GM18526 (cell line): Measurements from ENCODE around the gene TLR5.

ENCODE experiments used
- POLR2A ChIP-seq: IDR thresholded peaks from 3 replicates; pipeline ENCODE4 v1.6.1; 2011; ENCODE audit not compliant: insufficient read length; ENCODE audit errors: extremely low read depth

TLR5 gene, protein sequence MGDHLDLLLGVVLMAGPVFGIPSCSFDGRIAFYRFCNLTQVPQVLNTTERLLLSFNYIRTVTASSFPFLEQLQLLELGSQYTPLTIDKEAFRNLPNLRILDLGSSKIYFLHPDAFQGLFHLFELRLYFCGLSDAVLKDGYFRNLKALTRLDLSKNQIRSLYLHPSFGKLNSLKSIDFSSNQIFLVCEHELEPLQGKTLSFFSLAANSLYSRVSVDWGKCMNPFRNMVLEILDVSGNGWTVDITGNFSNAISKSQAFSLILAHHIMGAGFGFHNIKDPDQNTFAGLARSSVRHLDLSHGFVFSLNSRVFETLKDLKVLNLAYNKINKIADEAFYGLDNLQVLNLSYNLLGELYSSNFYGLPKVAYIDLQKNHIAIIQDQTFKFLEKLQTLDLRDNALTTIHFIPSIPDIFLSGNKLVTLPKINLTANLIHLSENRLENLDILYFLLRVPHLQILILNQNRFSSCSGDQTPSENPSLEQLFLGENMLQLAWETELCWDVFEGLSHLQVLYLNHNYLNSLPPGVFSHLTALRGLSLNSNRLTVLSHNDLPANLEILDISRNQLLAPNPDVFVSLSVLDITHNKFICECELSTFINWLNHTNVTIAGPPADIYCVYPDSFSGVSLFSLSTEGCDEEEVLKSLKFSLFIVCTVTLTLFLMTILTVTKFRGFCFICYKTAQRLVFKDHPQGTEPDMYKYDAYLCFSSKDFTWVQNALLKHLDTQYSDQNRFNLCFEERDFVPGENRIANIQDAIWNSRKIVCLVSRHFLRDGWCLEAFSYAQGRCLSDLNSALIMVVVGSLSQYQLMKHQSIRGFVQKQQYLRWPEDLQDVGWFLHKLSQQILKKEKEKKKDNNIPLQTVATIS

DNA sequence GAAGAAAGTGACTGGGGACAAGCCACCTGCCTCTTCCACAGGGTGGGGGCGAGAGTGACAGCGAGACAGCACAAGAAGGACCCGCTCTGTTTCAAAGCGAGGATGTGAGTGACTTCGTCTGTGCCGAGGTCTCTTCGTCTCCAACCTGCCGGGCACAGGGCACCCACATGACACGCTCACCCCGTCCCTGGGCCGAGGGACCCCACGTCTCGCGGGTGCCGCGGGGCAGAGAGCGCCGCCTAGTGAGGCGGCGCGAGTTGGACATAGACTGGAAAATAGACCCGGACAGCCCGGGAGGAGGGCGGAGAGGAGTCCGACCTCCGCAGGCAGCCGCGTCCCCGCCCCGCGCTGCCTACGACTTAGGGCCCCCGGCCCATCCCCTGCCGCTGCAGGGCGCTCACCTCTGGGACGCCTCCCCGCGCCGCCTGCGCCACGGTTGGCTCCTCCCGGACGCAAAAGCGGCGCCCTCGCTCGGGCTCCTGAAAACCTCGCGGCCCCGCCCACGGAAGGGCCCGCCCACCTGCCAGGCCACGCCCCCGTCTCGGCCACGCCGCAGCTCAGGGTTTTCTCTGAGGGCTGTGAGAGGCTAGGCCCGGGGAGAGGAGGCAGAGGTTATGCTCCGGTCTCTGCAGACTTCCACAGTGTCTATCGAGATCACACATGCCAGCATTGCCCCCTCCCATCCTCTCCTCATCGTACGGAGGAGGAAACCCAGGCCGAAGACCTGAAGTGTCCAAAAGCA, at the start of gene TLR5:
TSS of gene TLR5 (minus strand) at position 454 of the 742 bp plus-strand sequence. CDS start 30,217 bp downstream, outside the sequence.
- TF ChIP-seq POLR2A: no peak

DNA sequence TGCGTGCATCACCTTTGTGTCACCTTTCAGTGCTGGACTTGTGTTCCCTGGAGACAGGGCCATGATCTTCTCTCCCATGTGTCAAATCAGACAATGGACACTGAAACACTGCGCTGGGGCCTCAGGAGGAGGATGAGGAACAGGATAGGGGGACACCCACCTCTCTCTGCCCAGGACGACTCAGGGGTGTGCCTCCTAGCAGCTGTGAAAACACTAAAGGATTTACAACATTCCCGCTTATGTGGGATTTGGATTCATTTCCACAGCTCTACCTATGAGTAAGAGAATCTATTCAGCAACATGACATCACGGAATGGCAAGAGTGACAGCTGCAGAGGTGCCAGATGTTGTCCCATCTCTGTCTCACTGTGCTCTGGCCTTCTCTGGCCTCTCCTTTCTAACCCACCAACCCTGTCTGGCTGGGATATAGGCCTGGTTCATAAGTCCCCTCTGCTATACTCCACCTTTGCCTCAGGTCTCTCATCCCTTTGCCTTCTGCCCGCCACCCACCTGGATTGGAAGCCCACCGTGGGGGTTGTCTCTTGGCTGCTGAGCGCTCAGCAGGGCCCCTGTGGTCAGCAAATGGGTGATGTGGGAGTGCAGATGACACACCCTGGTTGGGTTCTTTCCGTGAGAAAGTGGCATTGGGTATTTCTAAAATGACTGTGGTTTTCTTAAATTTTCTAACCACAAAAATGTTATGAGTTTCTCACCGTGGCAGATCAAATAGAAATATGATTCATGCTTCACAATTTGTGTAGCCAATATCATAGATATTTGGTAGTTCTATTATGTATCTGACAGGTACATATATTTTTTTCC, 47.1 kb upstream of the TLR5 start:
- no peak for TF ChIP-seq POLR2A

DNA sequence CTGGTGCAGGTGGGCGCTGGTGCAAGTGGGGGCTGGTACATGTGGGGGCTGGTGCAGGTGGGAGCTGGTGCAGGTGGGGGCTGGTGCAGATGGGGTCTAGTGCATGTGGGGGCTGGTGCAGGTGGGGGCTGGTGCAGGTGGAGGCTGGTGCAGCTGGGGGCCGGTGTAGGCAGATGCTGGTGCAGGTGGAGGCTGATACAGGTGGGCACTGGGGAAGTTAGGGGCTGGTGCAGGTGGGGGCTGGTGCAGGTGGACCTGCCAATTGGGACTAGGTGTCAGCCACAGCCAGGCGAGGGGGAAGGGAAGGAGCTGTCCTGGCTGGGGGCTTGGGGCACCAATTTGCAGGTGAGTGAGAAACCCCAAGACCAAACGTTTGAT, 46.5 kb upstream of the TLR5 start:
- no peak for TF ChIP-seq POLR2A

DNA sequence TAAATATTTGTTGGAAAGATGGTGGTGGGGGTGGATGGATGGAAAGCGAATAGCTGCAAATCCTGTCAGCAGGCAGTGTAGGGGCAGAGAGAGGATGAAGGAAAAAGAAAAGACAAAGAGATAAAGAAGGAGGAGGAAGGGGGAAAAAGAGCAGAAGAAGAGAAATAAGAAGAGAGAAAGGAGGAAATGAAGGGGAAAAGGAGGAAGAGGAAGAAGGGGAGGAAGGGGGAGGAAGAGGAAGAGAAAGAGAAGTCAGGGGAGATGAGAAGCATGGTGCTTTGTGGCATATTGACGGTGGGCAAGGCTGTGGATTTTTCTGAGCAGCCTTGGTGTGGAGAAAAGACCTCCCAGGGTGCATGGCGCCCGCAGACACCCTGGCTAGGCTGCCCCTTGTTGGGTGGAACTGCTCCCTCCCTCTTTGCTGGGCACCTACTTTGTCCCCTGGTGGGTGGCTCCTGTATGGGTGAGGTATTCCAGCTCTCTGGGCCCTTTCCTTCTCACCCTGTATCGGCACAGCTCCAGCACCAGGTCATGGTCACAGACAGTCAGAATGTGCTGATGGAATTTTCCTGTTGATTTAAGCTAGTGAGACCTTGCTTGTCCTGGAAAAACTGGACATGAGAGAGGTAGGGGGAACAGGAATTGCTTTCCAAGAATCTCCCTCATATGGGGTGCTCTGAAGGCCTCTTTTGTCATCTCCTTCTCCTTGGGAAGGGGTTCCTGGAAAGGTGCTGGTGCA, 45.7 kb upstream of the TLR5 start:
- TF ChIP-seq POLR2A: no peak

DNA sequence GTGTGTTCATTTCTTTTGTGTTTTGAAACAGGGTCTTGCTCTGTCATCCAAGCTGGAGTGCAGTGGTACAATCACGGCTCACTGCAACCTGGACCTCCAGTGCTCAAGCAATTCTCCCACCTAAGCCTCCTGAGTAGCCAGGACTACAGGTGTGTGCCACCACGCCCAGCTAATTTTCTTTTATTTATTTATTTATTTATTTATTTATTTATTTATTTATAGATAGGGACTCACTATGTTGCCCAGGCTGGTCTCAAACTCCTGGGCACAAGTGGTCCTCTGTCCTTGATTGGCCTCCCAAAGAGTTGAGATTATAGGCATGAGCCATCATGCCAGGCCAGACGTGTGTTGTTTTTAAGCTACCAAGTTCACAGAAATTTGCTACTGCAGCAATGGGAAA, 43.8 kb upstream of the TLR5 start:
- TF ChIP-seq POLR2A: no peak

DNA sequence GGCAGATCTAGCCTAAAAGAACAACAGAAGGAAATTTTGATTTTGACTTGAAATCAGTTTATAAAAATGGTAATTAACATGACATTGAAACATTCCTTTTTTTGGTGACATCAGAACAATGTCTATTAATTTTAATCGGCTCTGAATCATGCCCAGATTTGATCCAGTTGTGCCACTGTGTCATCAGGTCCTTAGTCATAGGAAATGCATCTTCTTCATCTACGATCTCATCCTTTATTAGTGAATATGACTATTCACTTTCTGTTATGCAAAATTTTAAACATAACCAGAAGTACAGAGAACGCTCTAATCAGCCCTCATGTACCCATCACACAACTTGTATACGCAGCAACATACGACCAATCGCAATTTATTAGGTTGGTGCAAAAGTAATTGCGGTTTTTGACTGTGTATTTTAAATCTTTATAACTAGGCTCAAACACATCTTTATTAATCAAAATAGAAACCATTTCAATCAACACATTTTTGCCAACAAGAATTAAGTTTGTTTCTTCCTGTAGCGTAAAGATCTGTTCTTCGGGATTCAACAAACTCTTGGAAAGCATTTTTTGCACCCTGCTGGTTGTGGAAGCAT, 40.3 kb upstream of the TLR5 start:
- TF ChIP-seq POLR2A: no peak

DNA sequence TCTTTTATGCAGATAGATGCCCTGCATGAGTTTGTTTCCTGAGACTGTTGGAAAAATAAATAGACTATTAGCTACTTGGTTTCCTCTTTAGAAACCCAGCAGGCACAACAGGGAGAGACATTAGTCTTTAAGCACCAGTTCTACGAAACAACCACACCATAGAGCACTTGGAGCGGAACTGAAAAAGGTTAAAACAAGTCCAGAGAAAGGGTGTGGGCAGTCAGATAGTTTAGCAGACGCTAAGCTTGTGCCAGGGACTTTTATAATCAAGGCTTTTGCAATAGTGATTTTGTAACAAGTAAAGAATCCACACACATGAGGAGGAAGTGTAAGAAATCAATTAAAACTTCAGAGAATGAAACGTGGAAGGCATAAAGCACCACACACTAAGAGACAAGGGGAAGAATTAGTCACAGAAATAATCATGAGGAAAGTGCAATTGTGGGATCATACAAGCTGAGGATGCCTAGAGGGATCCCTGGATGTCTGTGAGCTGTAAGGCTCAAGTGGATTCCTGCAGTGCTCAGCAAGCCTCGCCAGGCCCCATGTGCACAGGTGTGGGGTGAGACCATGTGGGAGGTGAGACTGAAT, 37.8 kb upstream of the TLR5 start:
- TF ChIP-seq POLR2A: no peak

DNA sequence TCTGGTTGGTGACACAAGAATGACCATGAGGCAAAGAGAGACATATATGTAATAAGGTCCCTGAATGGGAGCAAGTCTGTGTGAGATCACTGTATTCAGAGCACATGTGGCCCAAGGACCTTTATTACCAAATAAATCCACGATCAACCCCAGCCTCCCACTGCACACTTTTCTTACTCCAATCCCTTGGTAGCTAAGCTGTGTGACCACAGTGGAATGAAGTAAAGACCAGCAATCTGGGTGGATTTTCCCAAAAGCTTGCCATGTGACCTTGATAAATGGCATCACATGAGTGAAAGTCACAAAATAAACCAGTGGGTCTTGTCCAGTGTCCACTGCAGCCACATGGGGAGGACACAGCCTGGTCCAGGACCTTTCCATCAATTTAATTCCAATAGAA, 36.7 kb upstream of the TLR5 start:
- TF ChIP-seq POLR2A: no peak

DNA sequence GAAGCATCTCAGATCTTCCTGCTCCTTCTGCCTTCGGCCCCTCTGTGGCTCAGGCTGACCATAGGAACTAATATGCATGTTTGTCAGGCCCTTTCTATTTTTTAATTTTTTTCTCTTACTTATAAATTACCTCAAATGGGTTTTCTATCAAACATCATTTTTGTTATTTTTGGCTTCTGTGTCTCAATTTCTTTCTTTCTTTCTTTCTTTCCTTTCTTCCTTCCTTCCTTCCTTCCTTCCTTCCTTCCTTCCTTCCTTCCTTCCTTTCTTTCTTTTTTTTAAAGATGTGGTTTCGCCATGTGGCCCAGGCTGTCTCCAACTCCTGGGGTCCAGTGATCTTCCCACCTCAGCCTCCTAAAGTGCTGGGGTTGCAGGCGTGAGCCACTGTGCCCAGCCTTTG, 36.2 kb upstream of the TLR5 start:
- no peak for TF ChIP-seq POLR2A

DNA sequence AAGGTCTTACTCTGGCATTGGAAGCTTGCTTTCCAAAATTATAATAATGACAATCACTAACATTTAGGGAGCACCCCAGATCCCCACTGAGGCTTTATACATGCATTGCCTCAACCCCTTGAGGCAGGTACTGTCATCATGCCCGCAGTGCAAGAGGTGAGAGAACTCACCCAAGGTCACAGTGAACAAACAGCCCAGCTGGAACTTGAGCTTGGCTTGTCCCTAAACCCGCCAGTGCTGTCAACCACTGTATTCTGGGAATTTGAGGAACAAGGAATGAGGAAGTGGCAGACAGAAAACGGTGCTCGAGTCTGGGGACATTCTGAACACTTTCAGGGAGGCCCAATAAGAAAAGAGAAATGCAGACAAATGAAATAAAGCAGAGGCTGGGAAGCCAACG, 34.6 kb upstream of the TLR5 start:
- no peak for TF ChIP-seq POLR2A

DNA sequence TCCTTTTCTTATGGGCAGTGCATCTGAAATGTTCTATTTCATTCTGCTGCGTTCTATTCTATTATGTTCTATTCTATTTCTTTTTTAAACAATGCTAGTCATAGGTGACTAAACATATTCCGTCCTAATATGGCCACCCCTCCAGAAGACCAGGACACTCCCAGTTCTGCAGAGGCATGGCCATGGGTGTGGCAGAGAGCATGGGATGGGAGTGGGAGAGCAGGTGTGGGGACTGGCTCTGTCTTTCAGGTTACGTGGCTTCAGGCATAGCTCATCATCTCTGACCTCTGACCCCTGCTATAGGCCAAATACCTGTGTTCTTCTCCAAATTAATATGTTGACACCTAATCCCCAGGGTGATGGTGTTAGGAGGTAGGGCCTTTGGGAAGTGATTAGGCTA, 33.4 kb upstream of the TLR5 start:
- no peak for TF ChIP-seq POLR2A

DNA sequence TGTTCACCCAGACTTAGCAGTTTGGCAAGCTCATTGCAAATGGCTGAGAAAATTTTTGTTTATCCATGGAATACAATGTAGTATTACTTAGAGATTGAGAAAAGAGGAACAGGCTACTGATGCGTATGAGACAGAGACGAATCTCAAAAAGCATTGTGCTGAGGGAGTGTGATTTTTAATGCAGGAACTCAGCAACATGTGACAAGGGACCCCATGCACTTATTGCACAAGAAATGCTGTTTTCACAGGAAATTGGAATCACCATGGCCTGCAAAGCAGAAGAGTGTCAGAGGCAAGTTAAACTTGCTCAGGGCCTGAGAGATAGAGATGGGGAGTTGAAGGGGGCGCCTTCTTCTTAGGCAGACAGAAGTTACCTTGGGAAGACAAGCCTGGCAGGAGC, 32.6 kb upstream of the TLR5 start:
- no peak for TF ChIP-seq POLR2A

DNA sequence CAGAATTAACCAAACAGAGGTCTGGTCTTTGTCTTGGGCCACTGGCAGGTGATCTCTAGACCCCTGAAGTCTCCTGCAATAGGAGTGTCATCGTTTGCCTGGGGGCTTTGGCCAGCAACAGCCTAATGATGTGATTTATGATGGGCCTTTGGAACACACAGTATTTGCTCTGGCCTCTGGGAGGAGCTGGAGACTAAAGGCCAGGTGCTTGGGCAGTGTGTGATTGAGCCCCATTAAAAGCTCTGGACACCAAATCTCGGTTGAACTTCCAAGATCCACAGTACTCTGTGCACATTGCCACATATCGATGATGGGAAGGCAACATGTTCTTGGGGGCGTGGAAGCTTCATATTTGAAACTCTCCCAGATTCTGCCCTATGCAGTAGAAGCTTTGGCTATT, 32.0 kb upstream of the TLR5 start:
- TF ChIP-seq POLR2A: no peak
